ENCODE data around the gene FRAS1. TPM values are rescaled to one million over a fixed set of nuclear protein-coding genes. Genes with fewer than 3 reads are reported as not detected.

The FRAS1 gene
- total RNA-seq, 1 experiment from 2014 or later: 0.23 TPM

GRCh38 chr4:78059524-78059889 lies 2.4 kb downstream of the FRAS1 start:
- Histone ChIP-seq H3K9me3 (ENCODE audit: control insufficient read depth, insufficient read depth, low read depth, low read length) (no peaks in the 10 kb centered on the region), H3K27ac (ENCODE audit: low read length) (no peak overlapping the region), H3K36me3 (ENCODE audit: control insufficient read depth, insufficient read depth, low read length) (peaks cover 3% of the 10 kb centered on the region; the same call in 1 of the 2 replicates), H3K4me3 (ENCODE audit: low read depth in 2 of 2, low read length in 2 of 2) (peak overlapping the region; percentile 47 to 60; a peak in 3 of 4 replicates), H3K4me1 (ENCODE audit: control insufficient read depth, insufficient read depth, low read length) (peaks cover 3% of the 10 kb centered on the region; the same call in 1 of the 2 replicates), H3K27me3 (ENCODE audit: control insufficient read depth, insufficient read depth, low read length) (peaks cover 19% of the 10 kb centered on the region)
- BruUV-seq (replicated peaks): no TSS peak
- CTCF ChIA-PET: interaction anchor here (0.6 kb wide), 3 partner anchors 176 to 626 kb away, joined by 3 to 4 read pairs (median 3); no protein-coding TSS in a partner anchor
- POLR2A ChIA-PET: no interaction called here
- TF ChIP-seq TCF7L2 (IDR thresholded peaks at IDR 0.05; ENCODE audit: low read depth, low read length) (no peak), CTCF (IDR thresholded peaks at IDR 0.05) (peak; percentile 67), SIN3A (IDR thresholded peaks at IDR 0.05; ENCODE audit: borderline replicate concordance, insufficient read depth, low read depth, low read length) (no peak)
- intact Hi-C loops (cut with micrococcal nuclease; ENCODE audit: unreplicated experiment) (loop anchor here (5.0 kb wide), 1 partner anchor 453 kb away; no protein-coding TSS in a partner anchor), in situ Hi-C loops (cut with HindIII; ENCODE audit: low pct_unique_long_range_greater_than_20kb, low sequenced_read_pairs) (no loop called here)
- peak; percentile 20 for DNase-seq (ENCODE audit: low read depth, low spot score)
- peak; percentile 55; the same call in 1 of the 2 replicates for ATAC-seq

DNA sequence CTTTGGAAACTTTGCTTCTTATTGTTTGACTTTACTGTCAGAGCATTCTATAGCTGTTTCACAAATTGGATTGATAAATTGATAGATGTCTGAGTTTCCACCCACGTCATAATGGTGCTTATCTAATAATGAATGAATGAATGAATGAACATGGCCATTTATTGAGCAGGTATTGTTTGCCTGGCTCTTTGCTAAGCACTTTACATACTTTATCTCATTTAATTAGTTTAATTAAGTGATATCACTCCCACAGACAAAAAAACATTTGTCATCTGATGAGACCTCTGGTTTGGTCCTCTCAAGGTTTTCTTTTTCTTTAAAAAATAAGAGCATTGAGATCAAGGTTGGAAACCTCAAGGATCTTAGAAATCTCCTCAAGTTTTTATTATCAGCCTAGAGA lies 2.8 kb downstream of the FRAS1 start:
- intact Hi-C loops (cut with micrococcal nuclease; ENCODE audit: unreplicated experiment): loop anchor here (5.0 kb wide), 1 partner anchor 452 kb away; no protein-coding TSS in a partner anchor
- in situ Hi-C loops (cut with HindIII; ENCODE audit: low pct_unique_long_range_greater_than_20kb, low sequenced_read_pairs): no loop called here
- BruUV-seq (replicated peaks): no TSS peak
- ChIA-PET POLR2A (no interaction called here), CTCF (interaction anchor here (0.6 to 1.0 kb wide), 3 partner anchors 456 to 817 kb away, joined by 3 to 4 read pairs (median 4); no protein-coding TSS in a partner anchor)
- DNase-seq (ENCODE audit: low read depth, low spot score) (no peak), ATAC-seq (no peak)
- H3K27ac ChIP-seq (ENCODE audit: low read length): no peak overlapping the region
- H3K4me1 ChIP-seq (ENCODE audit: control insufficient read depth, insufficient read depth, low read length): peaks cover 3% of the 10 kb centered on the region; the same call in 1 of the 2 replicates
- peaks cover 3% of the 10 kb centered on the region; the same call in 1 of the 2 replicates for H3K36me3 ChIP-seq (ENCODE audit: control insufficient read depth, insufficient read depth, low read length)
- no peak overlapping the region for H3K4me3 ChIP-seq (ENCODE audit: low read depth in 2 of 2, low read length in 2 of 2)
- peaks cover 19% of the 10 kb centered on the region for H3K27me3 ChIP-seq (ENCODE audit: control insufficient read depth, insufficient read depth, low read length)
- no peaks in the 10 kb centered on the region for H3K9me3 ChIP-seq (ENCODE audit: control insufficient read depth, insufficient read depth, low read depth, low read length)
- 0 out of 2 replicates have a peak, but pooled peaks have one; percentile 30 for TF ChIP-seq CTCF (IDR thresholded peaks at IDR 0.05)
- no peak for TF ChIP-seq POLR2AphosphoS5 (IDR thresholded peaks at IDR 0.05; ENCODE audit: low read depth, low read length)

DNA sequence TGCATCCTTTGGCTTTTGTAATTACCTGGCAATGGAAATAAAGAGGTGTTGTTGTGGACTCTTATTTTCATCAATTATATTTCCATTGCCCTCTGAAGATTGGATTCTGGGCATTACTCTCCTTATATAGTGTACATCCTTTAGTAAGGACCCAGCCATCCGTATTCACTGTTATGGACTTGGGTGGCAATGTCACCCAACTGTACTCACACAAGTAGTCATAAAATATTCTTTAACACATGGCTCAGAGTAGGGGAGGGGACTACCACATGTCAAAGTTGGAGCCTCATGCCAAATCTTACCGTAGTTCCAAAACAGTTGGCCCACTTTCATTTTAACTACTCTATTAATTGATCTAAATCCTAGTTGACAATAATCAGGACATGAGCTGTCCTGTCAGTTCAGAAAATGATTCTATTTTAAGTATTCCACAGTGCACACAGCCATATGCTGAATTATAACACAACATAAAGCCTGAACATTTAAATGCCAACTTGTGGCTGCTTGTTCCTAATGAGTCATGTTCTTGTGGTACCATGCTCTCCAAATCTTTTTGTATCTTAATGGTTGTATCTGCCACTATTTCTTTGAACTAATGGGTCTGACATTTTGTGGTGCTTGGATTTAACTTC lies 4.9 kb downstream of the FRAS1 start:
- Histone ChIP-seq H3K36me3 (ENCODE audit: control insufficient read depth, insufficient read depth, low read length) (peaks cover 3% of the 10 kb centered on the region; the same call in 1 of the 2 replicates), H3K27me3 (ENCODE audit: control insufficient read depth, insufficient read depth, low read length) (peaks cover 15% of the 10 kb centered on the region), H3K9me3 (ENCODE audit: control insufficient read depth, insufficient read depth, low read depth, low read length) (no peaks in the 10 kb centered on the region), H3K27ac (ENCODE audit: low read length) (no peak overlapping the region), H3K4me1 (ENCODE audit: control insufficient read depth, insufficient read depth, low read length) (peaks cover 3% of the 10 kb centered on the region; the same call in 1 of the 2 replicates), H3K4me3 (ENCODE audit: low read depth in 2 of 2, low read length in 2 of 2) (no peak overlapping the region)
- no peak for TF ChIP-seq CTCF (IDR thresholded peaks at IDR 0.05)
- TF ChIP-seq TCF7L2 (IDR thresholded peaks at IDR 0.05; ENCODE audit: low read depth, low read length): no peak
- TF ChIP-seq POLR2AphosphoS5 (IDR thresholded peaks at IDR 0.05; ENCODE audit: low read depth, low read length): no peak
- TF ChIP-seq SIN3A (IDR thresholded peaks at IDR 0.05; ENCODE audit: borderline replicate concordance, insufficient read depth, low read depth, low read length): no peak
- TF ChIP-seq, protein P1, sequence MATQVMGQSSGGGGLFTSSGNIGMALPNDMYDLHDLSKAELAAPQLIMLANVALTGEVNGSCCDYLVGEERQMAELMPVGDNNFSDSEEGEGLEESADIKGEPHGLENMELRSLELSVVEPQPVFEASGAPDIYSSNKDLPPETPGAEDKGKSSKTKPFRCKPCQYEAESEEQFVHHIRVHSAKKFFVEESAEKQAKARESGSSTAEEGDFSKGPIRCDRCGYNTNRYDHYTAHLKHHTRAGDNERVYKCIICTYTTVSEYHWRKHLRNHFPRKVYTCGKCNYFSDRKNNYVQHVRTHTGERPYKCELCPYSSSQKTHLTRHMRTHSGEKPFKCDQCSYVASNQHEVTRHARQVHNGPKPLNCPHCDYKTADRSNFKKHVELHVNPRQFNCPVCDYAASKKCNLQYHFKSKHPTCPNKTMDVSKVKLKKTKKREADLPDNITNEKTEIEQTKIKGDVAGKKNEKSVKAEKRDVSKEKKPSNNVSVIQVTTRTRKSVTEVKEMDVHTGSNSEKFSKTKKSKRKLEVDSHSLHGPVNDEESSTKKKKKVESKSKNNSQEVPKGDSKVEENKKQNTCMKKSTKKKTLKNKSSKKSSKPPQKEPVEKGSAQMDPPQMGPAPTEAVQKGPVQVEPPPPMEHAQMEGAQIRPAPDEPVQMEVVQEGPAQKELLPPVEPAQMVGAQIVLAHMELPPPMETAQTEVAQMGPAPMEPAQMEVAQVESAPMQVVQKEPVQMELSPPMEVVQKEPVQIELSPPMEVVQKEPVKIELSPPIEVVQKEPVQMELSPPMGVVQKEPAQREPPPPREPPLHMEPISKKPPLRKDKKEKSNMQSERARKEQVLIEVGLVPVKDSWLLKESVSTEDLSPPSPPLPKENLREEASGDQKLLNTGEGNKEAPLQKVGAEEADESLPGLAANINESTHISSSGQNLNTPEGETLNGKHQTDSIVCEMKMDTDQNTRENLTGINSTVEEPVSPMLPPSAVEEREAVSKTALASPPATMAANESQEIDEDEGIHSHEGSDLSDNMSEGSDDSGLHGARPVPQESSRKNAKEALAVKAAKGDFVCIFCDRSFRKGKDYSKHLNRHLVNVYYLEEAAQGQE (IDR thresholded peaks at IDR 0.05; ENCODE audit: insufficient read depth in 1 of 2, low read depth in 2 of 2, low read length in 1 of 2): no peak
- DNase-seq (ENCODE audit: low read depth, low spot score) (no peak), ATAC-seq (no peak)
- ChIA-PET POLR2A (no interaction called here), CTCF (no interaction called here)
- intact Hi-C loops (cut with micrococcal nuclease; ENCODE audit: unreplicated experiment) (no loop called here), in situ Hi-C loops (cut with HindIII; ENCODE audit: low pct_unique_long_range_greater_than_20kb, low sequenced_read_pairs) (no loop called here)
- BruUV-seq (replicated peaks): no TSS peak

Data from Panc1 (cell line).